Measurements from ENCODE around the gene NRAS. TPM values are rescaled to one million over a fixed set of nuclear protein-coding genes. Genes with fewer than 3 reads are reported as not detected.

NRAS gene
- total RNA-seq, 1 donor from 2014 or later, result 31.8 TPM

GRCh38 chr1:114710360-114710759 lies 6.2 kb downstream of the NRAS start:
- H3K27me3 ChIP-seq (ENCODE audit: control insufficient read depth in 3 of 3, insufficient read depth in 3 of 3, low read length in 3 of 3), result no peaks in the 10 kb centered on the region
- peaks cover 0 to 3% (median under 1%) of the 10 kb centered on the region in 3 donors for H3K4me1 ChIP-seq (ENCODE audit: control insufficient read depth in 3 of 3, insufficient read depth in 3 of 3, low read length in 3 of 3)
- no peak overlapping the region for H3K4me3 ChIP-seq (ENCODE audit: low read length in 3 of 3)
- no peak overlapping the region for H3K9ac ChIP-seq (ENCODE audit: low read depth in 1 of 3, low read length in 3 of 3)
- H3K27ac ChIP-seq (ENCODE audit: low read depth, low read length), result no peak overlapping the region
- H3K9me3 ChIP-seq (ENCODE audit: control insufficient read depth in 3 of 3, low read length in 3 of 3), result no peaks in the 10 kb centered on the region
- H3K36me3 ChIP-seq (ENCODE audit: control insufficient read depth in 3 of 3, insufficient read depth in 3 of 3, low read length in 3 of 3), result peaks cover 25 to 48% (median 41%) of the 10 kb centered on the region in 3 donors

- Histone ChIP-seq H3K9me3 (ENCODE audit: control insufficient read depth in 3 of 3, low read length in 3 of 3) (no peaks in the 10 kb centered on the region), H3K27ac (ENCODE audit: low read depth, low read length) (no peak overlapping the region), H3K9ac (ENCODE audit: low read depth in 1 of 3, low read length in 3 of 3) (no peak overlapping the region), H3K36me3 (ENCODE audit: control insufficient read depth in 3 of 3, insufficient read depth in 3 of 3, low read length in 3 of 3) (peaks cover 25 to 36% (median 29%) of the 10 kb centered on the region in 3 donors), H3K4me1 (ENCODE audit: control insufficient read depth in 3 of 3, insufficient read depth in 3 of 3, low read length in 3 of 3) (peaks cover 0 to 9% (median 4%) of the 10 kb centered on the region in 3 donors), H3K27me3 (ENCODE audit: control insufficient read depth in 3 of 3, insufficient read depth in 3 of 3, low read length in 3 of 3) (no peaks in the 10 kb centered on the region), H3K4me3 (ENCODE audit: low read length in 3 of 3) (no peak overlapping the region)
Measured at GRCh38 chr1:114707604-114708003, 9.0 kb downstream of the NRAS start.

GRCh38 chr1:114703242-114703641 lies 13.3 kb downstream of the NRAS start:
- Histone ChIP-seq H3K9ac (ENCODE audit: low read depth in 1 of 3, low read length in 3 of 3) (peak overlapping the region in 1 of 3 donors; percentile 70), H3K4me3 (ENCODE audit: low read length in 3 of 3) (no peak overlapping the region), H3K36me3 (ENCODE audit: control insufficient read depth in 3 of 3, insufficient read depth in 3 of 3, low read length in 3 of 3) (peaks cover 12 to 21% (median 15%) of the 10 kb centered on the region in 3 donors), H3K27ac (ENCODE audit: low read depth, low read length) (peak overlapping the region; percentile 85), H3K27me3 (ENCODE audit: control insufficient read depth in 3 of 3, insufficient read depth in 3 of 3, low read length in 3 of 3) (no peaks in the 10 kb centered on the region), H3K4me1 (ENCODE audit: control insufficient read depth in 3 of 3, insufficient read depth in 3 of 3, low read length in 3 of 3) (peaks cover 16 to 22% (median 20%) of the 10 kb centered on the region in 3 donors), H3K9me3 (ENCODE audit: control insufficient read depth in 3 of 3, low read length in 3 of 3) (no peaks in the 10 kb centered on the region)

GRCh38 chr1:114702737-114703136 lies 13.8 kb downstream of the NRAS start:
- Histone ChIP-seq H3K4me1 (ENCODE audit: control insufficient read depth in 3 of 3, insufficient read depth in 3 of 3, low read length in 3 of 3) (peaks cover 16 to 22% (median 20%) of the 10 kb centered on the region in 3 donors), H3K27ac (ENCODE audit: low read depth, low read length) (peak overlapping the region; percentile 85), H3K9ac (ENCODE audit: low read depth in 1 of 3, low read length in 3 of 3) (peak overlapping the region; percentile 50 to 63 (median 58))

GRCh38 chr1:114701931-114702330 lies 14.6 kb downstream of the NRAS start:
- H3K4me1 ChIP-seq (ENCODE audit: control insufficient read depth in 3 of 3, insufficient read depth in 3 of 3, low read length in 3 of 3), result peaks cover 16 to 22% (median 20%) of the 10 kb centered on the region in 3 donors
- H3K27me3 ChIP-seq (ENCODE audit: control insufficient read depth in 3 of 3, insufficient read depth in 3 of 3, low read length in 3 of 3), result no peaks in the 10 kb centered on the region
- H3K27ac ChIP-seq (ENCODE audit: low read depth, low read length), result peak overlapping the region; percentile 85

More at GRCh38 chr1:114702737-114703136, 13.8 kb downstream of the NRAS start:
- H3K36me3 ChIP-seq (ENCODE audit: control insufficient read depth in 3 of 3, insufficient read depth in 3 of 3, low read length in 3 of 3), result peaks cover 7 to 15% (median 11%) of the 10 kb centered on the region in 3 donors
- H3K4me3 ChIP-seq (ENCODE audit: low read length in 3 of 3), result peak overlapping the region in 1 of 3 donors; percentile 5
- no peaks in the 10 kb centered on the region for H3K27me3 ChIP-seq (ENCODE audit: control insufficient read depth in 3 of 3, insufficient read depth in 3 of 3, low read length in 3 of 3)
- no peaks in the 10 kb centered on the region for H3K9me3 ChIP-seq (ENCODE audit: control insufficient read depth in 3 of 3, low read length in 3 of 3)

GRCh38 chr1:114700036-114700600 lies 16.5 kb downstream of the NRAS start:
- Histone ChIP-seq H3K27me3 (ENCODE audit: control insufficient read depth in 3 of 3, insufficient read depth in 3 of 3, low read length in 3 of 3) (no peaks in the 10 kb centered on the region), H3K9me3 (ENCODE audit: control insufficient read depth in 3 of 3, low read length in 3 of 3) (no peaks in the 10 kb centered on the region), H3K27ac (ENCODE audit: low read depth, low read length) (peak overlapping the region; percentile 4), H3K36me3 (ENCODE audit: control insufficient read depth in 3 of 3, insufficient read depth in 3 of 3, low read length in 3 of 3) (no peaks in the 10 kb centered on the region), H3K4me3 (ENCODE audit: low read length in 3 of 3) (no peak overlapping the region), H3K4me1 (ENCODE audit: control insufficient read depth in 3 of 3, insufficient read depth in 3 of 3, low read length in 3 of 3) (peaks cover 16 to 26% (median 22%) of the 10 kb centered on the region in 3 donors), H3K9ac (ENCODE audit: low read depth in 1 of 3, low read length in 3 of 3) (no peak overlapping the region)

More at GRCh38 chr1:114701931-114702330, 14.6 kb downstream of the NRAS start:
- Histone ChIP-seq H3K36me3 (ENCODE audit: control insufficient read depth in 3 of 3, insufficient read depth in 3 of 3, low read length in 3 of 3) (peaks cover 3 to 8% (median 4%) of the 10 kb centered on the region in 3 donors), H3K9ac (ENCODE audit: low read depth in 1 of 3, low read length in 3 of 3) (peak overlapping the region; percentile 50 to 63 (median 58)), H3K9me3 (ENCODE audit: control insufficient read depth in 3 of 3, low read length in 3 of 3) (no peaks in the 10 kb centered on the region), H3K4me3 (ENCODE audit: low read length in 3 of 3) (peak overlapping the region in 2 of 3 donors; percentile 3 to 14)

GRCh38 chr1:114696810-114697209 lies 19.8 kb downstream of the NRAS start:
- Histone ChIP-seq H3K36me3 (ENCODE audit: control insufficient read depth in 3 of 3, insufficient read depth in 3 of 3, low read length in 3 of 3) (peaks cover 0 to 7% (median 0%) of the 10 kb centered on the region in 3 donors), H3K9me3 (ENCODE audit: control insufficient read depth in 3 of 3, low read length in 3 of 3) (no peaks in the 10 kb centered on the region), H3K27me3 (ENCODE audit: control insufficient read depth in 3 of 3, insufficient read depth in 3 of 3, low read length in 3 of 3) (no peaks in the 10 kb centered on the region), H3K4me3 (ENCODE audit: low read length in 3 of 3) (no peak overlapping the region), H3K27ac (ENCODE audit: low read depth, low read length) (peak overlapping the region; percentile 16), H3K4me1 (ENCODE audit: control insufficient read depth in 3 of 3, insufficient read depth in 3 of 3, low read length in 3 of 3) (peaks cover 6 to 20% (median 7%) of the 10 kb centered on the region in 3 donors), H3K9ac (ENCODE audit: low read depth in 1 of 3, low read length in 3 of 3) (no peak overlapping the region)

- peak within 1 kb of the TSS; percentile 77 to 94 (median 86) for H3K9ac ChIP-seq (ENCODE audit: low read depth in 1 of 3, low read length in 3 of 3)
- H3K36me3 ChIP-seq (ENCODE audit: control insufficient read depth in 3 of 3, insufficient read depth in 3 of 3, low read length in 3 of 3), result peaks cover 0 to 11% (median 3%) of the 10 kb centered on the region in 3 donors
- peak within 1 kb of the TSS; percentile 61 to 87 (median 67) for H3K4me3 ChIP-seq (ENCODE audit: low read length in 3 of 3)
- H3K9me3 ChIP-seq (ENCODE audit: control insufficient read depth in 3 of 3, low read length in 3 of 3), result no peaks in the 10 kb centered on the region
- peaks cover 1 to 14% (median 9%) of the 10 kb centered on the region in 3 donors for H3K4me1 ChIP-seq (ENCODE audit: control insufficient read depth in 3 of 3, insufficient read depth in 3 of 3, low read length in 3 of 3)
- H3K27me3 ChIP-seq (ENCODE audit: control insufficient read depth in 3 of 3, insufficient read depth in 3 of 3, low read length in 3 of 3), result no peaks in the 10 kb centered on the region
- peak within 1 kb of the TSS; percentile 95 for H3K27ac ChIP-seq (ENCODE audit: low read depth, low read length)
Measured at GRCh38 chr1:114695430-114696058, 21.0 kb downstream of the NRAS start, which contains the start of gene AMPD1. TSS of gene AMPD1 (minus strand) at chr1:114695546. CDS start at chr1:114695471, 75 bp downstream.

- Histone ChIP-seq H3K27ac (ENCODE audit: low read depth, low read length) (peak overlapping the region; percentile 95), H3K4me3 (ENCODE audit: low read length in 3 of 3) (peak overlapping the region; percentile 61 to 87 (median 67)), H3K9ac (ENCODE audit: low read depth in 1 of 3, low read length in 3 of 3) (peak overlapping the region; percentile 77 to 94 (median 86)), H3K27me3 (ENCODE audit: control insufficient read depth in 3 of 3, insufficient read depth in 3 of 3, low read length in 3 of 3) (no peaks in the 10 kb centered on the region), H3K9me3 (ENCODE audit: control insufficient read depth in 3 of 3, low read length in 3 of 3) (no peaks in the 10 kb centered on the region), H3K36me3 (ENCODE audit: control insufficient read depth in 3 of 3, insufficient read depth in 3 of 3, low read length in 3 of 3) (peaks cover 0 to 14% (median 7%) of the 10 kb centered on the region in 3 donors), H3K4me1 (ENCODE audit: control insufficient read depth in 3 of 3, insufficient read depth in 3 of 3, low read length in 3 of 3) (peaks cover 7 to 20% (median 14%) of the 10 kb centered on the region in 3 donors)
Measured at GRCh38 chr1:114694540-114695310, 21.8 kb downstream of the NRAS start.
